ENCODE data around the gene CEP192. TPM values are rescaled to one million over a fixed set of nuclear protein-coding genes. Genes with fewer than 3 reads are reported as not detected.

Gene CEP192
- total and polyA plus RNA-seq, 2 of the 13 experiments (the other 11 are each of a cell fraction or from before 2014, with no cell fraction given): 15.3 to 24.7 TPM

GRCh38 chr18:13103366-13103765 lies 112.2 kb downstream of the CEP192 start (continued):
- TF ChIP-seq ATF6 (CRISPR knock-in tag; conservative IDR thresholded peaks at IDR 0.05): no peak
- TF ChIP-seq ZNF646 (CRISPR knock-in tag; IDR thresholded peaks at IDR 0.05): no peak
- no peak for TF ChIP-seq ZNF335 (CRISPR knock-in tag; IDR thresholded peaks at IDR 0.05)
- TF ChIP-seq GLI4 (CRISPR knock-in tag; IDR thresholded peaks at IDR 0.05; ENCODE audit: borderline replicate concordance): no peak
- TF ChIP-seq FOXK2 (IDR thresholded peaks at IDR 0.05): no peak
- TF ChIP-seq ELF3 (CRISPR knock-in tag; IDR thresholded peaks at IDR 0.05): no peak

All from HepG2 (cell line).